ENCODE measurements around the gene TRIM47.
A peak's percentile ranks its signal among the peaks of the same experiment; 100 is the strongest.

The TRIM47 gene

DNA sequence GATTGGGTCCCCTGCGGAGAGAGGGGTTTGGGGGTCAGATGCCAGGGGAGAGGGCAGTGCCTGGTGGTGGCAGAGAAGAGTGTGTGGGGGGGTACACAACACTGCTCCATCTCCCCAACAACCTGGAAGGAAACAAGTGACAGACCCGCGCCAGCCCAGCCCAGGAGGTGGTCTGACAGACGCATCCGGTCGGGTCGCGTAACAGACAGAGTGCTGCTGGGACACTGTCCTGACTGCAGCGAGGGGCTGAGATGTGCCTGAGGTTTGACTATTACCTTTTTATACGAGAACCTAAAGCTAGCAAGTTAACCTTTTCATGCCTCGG is 50.3 kb downstream of the TRIM47 start:
- no peak for DNase-seq

DNA sequence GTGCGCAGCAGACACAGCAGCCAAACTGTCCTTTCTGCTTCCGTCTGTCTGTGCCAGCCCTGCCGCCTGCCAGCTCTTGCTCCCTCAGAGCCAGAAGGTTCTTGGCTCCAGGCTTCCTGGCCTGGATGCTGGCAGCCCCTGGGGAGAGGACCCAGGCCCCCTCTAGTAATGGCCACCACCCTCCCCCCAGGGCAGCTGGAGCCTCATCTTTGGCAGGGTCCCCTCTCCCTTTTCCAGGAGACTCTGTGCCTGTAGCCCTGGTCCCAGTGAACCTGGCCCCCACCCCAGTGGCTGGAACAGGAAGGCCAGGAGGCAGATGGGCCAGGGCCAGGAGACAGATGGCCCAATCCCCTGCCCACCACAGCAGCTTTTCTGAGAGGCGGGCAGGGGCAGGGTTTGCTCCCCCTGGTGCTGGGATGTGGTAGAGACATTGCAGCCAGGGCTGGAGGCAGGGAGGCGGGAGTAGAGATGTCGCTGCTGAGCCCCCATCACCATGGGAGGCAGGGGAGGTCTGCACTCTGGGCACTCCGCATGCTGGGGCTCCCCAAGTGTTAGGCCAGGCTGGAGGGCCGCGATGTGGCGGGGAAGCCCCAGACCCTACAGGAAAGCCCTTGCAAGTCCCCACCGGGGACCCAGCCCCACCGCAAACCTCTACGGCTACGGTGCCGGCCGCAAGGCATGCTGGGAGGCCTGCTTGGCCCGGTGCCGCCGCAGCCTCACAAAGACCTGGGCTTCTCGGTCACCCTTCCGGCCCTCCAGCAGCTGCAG is 50.9 kb downstream of the TRIM47 start:
- peak; percentile 38 for DNase-seq

DNA sequence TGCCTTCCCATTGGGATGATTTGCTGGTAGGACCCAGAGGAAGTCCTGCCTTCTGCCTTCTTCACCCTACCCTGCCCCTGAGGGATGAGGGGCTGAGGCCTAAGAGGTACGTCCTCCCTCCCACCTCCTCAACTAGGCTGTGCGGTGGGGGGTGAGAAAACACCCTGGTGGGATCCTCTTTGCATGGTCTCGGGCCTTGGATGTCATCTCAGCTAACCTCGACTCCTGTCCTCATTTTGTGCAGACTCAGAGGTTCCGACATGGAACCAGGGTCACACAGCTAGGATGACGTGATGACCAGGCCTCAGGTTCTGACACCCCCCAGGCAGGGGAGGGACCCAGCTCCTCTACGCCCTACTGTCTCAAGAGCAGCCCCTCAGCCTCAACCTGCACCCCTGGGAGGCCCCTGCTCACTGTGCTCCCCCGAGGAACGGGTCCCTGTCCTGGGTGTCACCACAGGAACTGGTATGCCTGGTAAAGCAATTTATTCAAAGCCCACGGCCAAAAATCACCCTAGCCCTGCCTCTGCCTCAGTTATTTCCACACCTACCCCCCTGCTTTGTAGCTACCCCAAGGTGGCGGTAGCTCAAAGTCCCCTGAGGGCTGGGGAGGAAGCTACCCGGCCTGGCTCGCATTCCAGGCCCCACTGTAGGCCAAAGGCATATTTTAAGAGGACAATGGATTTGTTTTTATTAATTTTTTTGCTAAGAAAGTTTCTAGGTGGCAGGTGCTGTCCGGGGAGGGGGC is 51.6 kb downstream of the TRIM47 start:
- no peak for DNase-seq

DNA sequence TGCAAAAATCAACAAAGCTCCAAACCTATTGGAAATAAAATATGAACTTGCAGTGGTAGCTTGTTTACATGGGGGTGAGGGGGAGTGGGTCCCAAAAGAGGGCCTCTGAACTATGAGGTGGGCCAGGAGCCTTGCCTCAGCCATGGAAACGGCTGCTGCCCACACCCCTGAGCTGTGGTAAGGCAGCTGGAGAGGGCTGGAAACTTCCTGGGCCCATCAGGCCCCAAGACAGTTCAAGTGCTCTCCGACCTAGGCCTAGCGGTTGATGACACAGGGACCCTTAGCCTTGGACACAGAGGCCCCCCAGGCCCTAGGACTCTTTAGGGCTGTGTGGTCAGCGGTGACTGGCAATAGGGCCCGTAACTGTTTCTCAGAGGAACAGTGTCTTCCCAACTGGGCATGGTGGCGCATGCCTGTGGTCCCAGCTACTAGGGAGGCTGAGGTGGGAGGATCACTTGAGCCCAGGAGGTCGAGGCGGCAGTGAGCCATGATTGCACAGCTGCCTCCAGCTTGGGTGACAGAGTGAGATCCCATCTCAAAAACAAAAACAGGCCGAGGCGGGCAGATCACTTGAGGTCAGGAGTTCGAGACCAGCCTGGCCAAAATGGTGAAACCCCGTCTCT is 52.5 kb downstream of the TRIM47 start:
- DNase-seq, result no peak

DNA sequence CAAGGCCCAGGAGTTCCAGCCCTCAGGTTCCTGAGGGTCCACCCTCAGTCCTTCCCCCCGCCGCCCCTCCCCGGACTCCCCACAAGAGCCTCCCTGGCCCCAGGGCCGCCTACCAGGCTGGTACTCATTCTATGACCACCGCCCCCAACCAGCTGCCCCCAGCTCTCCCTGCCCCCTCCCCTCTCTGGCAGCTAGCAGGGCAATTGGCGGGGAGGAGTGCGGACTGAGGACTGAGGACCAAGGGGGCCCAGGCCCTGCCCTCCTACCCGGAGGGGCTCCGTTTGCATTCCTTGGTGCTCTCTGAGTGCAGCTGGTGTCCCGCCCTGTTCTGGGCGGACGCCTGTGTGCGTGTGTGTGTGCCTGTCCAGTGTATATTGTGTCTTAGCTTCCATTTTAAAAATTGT is 53.2 kb downstream of the TRIM47 start:
- DNase-seq, result no peak

DNA sequence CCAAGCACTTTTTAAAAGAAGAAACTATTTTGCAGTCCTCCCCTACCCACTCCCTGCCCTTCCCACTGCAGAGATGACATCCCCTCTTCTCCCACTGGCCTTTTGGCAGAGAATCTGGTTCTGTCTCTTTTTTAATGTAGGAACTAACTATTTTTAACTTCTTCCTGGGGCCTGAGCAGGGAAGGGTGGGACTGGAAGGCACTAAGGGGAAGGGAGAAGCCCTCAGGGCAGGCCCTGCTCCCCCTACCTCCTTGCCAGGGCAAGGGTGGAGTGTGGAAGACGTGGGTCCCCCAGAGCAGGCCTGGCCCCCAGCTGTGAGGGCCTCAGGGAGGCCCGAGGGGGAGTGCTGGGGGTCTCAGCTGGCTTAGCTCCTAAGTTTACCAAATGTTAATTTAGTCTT is 53.7 kb downstream of the TRIM47 start:
- DNase-seq, result no peak

All from NCI-H2029 (cell line).